Hematopoietic multipotent progenitor cell treated with erythropoietin and hydrocortisone succinate and interleukin-3 and kit ligand, for 8 days (in vitro differentiated cells): ENCODE measurements around the gene AGRP.

Experiments used
- DNase-seq: peaks from one replicate; pipeline ENCODE4 v3.0.0-alpha.2; 2015

AGRP gene

DNA sequence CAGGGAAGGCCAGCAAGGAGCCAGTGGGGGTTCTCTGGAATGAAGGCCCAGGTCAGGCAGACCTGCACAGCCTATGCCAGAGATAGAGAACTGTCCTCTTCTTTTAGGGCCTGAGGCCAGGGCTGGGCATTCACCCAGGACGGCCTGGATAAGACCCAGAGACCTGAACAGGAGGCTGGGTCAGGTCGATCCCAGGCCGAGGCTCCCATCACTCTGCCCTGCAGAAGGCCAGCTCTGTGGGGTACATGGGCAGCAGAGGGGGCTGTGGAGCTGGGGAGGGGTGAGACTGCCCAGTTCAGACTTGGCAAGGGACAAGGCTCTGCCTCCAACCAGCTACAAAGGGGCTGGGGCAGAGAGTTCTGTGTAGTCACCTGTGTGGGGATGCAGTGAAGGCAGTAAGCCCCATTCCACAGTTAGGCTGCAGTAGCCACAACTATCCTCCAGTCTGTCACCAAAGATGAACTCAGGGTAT lies 37.9 kb downstream of the AGRP start:
- no peak for DNase-seq

DNA sequence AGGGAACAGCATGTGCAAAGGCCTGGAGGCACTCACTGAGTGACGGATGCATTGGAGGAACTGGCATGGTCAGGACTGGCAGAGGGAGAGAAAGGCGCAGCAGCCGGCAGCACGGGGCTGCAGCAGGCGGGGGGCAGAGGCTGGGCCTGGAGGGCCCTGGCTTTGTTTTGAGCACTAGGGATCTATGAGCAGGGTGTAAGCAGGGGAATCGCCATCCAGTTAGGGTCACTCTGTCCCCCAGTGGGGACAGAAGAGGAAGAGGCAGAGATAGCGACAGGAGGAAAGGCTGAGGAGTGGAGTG lies 38.3 kb downstream of the AGRP start:
- DNase-seq = no peak

DNA sequence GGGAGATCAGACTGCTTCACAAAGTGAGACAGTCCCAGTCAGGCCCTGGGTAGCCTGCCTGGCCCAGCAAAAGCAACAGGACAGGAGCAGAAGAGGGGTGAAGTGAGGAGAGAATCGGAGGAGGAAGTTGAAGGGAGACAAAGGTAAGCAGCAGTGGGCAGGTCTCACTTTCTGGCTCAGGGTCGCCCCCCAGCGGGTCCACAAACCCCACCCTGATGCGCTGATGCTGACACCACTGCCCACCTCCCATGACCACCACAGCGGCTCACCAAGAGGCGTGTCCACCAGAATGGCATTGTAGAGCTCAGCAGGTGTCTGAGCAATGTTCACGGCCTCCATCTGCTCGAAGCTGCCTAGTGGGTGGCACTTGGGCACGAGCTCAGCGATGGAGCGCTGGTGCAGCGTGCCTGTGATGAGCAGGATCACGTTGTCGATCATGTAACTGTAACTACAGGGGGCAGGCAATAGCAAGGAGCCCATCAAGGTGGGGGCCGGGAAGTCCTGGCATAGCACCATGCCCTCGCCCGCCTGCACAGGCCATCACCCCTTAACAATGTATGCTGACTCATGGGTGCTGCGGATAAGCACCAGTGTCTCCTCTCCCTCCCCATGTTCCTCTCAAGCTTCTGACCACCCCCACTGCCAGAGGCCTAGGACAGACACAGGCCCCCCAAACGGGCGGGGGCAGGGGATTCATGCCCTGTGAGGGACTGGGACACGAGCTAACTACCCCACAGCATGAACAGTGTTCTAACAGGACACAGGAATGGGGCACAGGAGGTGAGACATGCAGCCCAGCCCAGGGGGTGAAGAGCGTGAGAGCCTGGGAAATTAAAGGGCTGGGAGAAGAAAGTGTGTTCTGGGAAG lies 38.9 kb downstream of the AGRP start:
- peak; percentile 43 for DNase-seq

DNA sequence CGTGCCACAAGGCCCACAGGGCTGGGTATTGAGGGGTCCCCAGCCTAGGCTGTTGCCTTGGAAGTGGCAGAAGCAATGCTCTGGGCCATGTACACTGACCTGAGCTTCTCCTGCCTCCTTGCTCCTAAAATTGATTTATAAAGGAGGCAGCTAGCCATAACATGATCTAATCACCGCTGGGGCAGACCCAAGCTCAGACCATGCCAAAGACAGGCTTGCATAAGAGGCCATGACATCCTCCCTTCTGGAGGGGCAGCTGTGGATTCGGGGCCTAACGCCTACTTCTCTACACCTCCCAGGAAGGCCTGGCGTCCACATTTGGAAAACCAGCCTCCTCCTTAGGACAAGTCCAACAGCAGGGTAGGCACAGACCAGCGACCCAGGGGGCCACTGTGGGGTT lies 40.1 kb downstream of the AGRP start:
- no peak for DNase-seq

DNA sequence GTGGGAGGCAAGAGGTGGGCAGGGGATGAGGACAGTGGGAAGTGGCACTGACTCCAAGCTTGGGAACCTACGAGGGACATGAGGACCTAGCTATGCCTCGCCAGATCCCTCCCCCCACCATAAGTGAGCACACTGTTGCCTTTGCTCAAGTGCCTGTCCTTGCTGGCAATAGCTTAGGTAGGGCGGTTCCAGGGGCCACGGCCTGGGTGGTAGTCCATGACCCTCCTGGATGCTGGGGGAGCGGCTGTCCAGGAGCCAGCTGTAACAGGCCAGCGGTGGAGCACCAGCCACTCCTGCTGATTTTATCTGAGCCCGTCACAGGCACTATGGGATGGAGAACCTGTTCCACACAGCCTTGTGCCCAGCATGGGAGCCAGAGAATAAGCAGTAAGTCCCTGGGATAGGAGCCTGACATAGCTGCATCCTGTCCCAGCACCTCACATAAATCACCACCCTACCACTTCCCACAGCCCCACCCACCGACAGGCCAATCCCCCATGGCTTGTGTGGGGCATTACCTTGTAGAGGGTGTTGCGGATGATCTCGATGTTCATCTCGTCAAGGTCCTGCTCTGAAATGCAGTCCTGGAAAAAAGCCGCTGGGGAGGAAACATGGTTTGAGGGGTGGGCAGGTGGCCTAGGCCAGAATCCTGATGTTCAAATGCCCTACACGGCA lies 40.6 kb downstream of the AGRP start:
- no peak for DNase-seq

DNA sequence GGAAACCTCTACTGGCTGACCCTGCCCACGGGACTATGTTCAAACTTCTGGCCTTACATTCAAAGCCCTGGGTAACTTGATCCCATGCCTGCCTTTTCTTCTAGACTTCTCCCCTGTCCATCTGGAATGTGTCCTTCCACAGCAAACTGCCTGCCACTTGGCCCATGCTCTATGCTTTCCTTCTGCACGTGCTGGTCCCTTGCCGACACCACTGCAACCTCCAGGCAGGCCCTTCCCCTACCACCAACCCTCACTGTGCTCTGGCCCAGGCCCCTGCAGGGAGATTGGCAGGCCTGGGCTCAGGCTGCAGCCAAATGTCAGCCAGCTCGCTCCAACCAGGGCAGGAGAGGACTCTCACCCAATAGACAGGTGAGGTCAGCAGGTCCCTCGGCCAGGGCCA lies 41.4 kb downstream of the AGRP start:
- no peak for DNase-seq

DNA sequence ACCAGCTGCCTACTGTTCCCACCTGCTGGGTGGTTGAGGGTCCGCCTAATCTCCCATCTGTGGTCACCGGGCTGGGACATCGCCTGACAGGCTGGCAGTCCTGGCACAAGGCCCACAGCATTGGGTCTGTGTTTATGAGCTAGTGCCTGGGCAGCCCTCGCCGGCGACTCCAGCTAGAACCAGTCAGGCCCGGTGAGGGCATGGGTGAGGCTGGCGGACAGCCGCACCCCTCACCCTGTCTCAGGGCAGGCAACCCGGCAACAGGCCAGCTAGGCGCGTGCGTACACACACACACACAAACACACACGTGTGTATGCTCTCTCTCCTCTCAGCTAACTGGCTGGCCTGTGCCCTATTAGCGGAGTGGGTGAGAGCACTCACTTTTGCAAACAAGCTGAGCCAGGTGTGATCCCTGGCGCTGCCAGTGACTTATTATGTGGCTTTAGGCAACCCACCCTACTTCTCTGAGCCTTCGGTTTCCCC lies 42.0 kb downstream of the AGRP start:
- peak; percentile 91 for DNase-seq

DNA sequence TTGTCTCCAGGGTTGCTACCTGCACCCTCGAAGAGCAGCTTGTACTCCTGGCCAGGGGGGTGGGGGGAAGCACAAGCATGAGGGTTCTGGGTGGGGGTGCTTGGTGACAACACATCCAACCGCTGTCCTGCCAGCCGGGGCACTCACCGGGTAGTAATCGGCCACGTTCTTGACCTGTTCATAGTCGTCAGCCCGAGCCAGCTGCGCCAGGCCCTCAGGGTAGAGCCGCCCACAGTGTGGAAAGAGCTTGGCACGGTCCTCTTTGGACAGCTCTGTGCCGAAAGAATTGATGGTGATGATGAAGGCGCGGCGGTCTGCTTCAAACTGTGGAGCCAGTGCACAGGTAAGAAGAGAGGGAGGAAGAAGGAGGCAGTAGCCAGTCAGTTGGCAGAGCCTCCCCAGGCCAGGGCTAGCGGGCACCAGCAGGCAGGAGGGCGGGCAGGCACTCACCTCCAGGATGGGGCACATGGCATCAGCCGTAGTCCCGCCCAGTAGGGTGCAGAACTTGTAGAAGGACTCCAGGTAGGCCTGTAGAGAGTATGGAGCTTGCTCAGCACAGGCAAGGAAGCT lies 44.4 kb downstream of the AGRP start:
- no peak for DNase-seq

DNA sequence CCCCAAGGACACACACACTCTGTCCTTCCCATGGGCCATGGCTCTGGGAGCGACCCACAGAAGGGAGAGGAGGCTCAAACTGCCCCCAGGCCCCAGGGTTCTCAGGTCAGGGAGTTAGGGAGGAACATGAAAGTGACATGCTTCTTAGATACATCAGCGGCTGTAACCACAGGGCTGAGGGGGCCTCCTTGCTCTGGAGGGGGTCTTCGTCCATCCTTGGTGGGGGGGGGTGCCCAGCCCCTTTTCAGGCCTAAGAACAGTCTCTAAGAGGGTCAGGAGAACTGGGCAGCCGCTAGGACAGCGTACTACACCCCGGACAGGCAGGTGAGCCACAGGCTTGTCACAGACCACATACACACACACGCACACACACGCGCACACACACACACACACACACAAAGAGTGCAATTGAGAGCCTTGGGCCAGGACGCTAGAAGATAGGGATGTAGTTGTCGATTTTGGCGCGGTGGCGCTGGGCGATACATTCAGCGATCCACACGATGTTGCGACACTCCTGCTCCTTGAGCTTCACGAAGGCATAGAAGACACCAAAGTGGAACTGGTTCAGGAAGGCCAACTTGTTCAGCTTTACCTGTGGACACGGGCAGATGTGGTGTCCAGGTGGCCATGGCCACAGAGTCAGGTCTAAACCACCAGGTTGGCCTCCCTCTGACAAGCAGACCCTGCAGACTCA lies 45.1 kb downstream of the AGRP start:
- DNase-seq = no peak

DNA sequence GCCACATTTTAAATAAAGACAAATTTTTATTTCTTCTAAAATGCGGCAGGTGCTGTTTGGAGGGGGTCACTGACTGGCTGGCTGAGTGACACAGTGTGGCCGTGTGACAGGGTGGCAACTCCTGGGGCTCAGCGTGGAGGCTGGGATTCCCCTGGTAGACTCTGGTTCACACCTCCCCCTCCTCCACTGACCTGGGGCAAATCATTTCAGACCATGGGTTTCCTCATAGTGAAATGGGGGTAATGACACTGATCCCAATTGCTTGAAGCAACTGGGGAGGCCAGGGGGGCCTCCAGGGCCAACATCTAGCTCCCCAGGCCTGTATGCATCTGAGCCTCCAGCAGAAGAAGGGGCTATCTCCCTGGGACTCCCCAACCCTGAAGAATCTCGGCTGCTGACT lies 45.8 kb downstream of the AGRP start:
- no peak for DNase-seq

DNA sequence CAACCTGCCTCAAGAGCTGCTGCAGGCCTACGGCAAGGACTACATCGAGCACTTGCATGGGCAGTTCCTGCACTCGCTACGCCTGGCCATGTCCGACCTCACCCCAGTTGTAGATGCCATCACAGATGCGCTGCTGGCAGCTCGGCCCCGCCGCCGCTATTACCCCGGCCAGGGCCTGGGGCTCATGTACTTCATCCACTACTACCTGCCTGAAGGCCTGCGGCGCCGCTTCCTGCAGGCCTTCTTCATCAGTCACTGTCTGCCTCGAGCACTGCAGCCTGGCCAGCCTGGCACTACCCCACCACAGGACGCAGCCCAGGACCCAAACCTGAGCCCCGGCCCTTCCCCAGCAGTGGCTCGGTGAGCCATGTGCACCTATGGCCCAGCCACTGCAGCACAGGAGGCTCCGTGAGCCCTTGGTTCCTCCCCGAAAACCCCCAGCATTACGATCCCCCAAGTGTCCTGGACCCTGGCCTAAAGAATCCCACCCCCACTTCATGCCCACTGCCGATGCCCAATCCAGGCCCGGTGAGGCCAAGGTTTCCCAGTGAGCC lies 46.6 kb downstream of the AGRP start:
- DNase-seq = no peak

DNA sequence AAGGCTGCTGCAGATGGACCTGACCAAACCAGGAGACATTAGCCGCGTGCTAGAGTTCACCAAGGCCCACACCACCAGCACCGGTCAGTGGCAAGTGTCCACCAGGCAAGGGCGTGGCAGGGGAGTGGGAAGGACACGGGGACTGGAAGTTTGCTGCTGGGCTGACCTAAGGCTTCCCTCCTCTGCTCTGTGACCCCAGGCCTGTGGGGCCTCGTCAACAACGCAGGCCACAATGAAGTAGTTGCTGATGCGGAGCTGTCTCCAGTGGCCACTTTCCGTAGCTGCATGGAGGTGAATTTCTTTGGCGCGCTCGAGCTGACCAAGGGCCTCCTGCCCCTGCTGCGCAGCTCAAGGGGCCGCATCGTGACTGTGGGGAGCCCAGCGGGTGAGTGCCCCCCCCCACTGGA lies 47.6 kb downstream of the AGRP start:
- DNase-seq = no peak

DNA sequence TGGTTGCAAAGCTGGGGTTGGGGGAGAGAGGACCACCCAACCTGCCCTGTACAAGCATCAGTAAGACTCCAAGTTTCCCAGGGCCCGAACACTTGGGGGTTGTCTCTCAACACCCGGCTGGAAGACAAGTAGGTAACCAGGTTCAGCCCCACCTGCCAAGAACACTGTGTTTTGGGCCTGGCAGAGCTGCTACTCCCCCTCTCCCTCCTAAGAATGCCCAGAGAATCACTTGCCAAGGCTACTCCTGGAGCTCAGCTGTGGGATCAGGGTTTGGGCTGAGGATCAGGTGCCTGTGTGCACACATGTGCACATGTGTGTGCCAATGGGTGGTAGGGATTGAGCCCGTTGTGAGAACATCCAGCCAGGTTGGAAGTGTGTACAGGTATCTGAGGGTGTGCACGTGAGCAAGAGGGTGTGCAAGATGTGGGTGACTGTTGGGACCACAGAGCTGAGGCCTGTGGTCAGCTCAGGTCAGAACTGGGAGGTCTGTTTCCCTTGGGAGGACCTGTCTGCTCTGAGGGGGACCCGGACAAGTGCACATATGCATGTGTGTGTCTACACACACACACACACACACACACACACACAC lies 50.1 kb downstream of the AGRP start:
- no peak for DNase-seq
